ENCODE results near the gene KCNN1.
"Not testable (repeated sequence)": the region's sequence is repeated elsewhere in the genome, so short reads cannot be mapped to it uniquely, and the experiment has no call there.

Gene KCNN1

GRCh38 chr19:17966550-17967256, at the start of gene KCNN1:
KCNN1 (plus strand) TSS chr19:17967107; CDS start chr19:17973889, 6,782 bp downstream.
- no peak for DNase-seq

DNA sequence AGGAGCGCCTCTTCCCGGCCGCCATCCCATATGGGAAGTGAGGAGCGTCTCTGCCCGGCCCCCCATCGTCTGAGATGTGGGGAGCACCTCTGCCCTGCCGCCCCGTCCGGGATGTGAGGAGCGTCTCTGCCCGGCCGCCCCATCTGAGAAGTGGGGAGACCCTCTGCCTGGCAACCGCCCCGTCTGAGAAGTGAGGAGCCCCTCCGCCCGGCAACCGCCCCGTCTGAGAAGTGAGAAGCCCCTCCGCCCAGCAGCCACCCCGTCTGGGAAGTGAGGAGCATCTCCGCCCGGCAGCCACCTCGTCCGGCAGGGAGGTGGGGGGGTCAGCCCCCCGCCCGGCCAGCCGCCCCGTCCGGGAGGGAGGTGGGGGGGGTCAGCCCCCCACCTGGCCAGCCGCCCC, 48.8 kb upstream of the KCNN1 start:
- DNase-seq: not testable (repeated sequence)

DNA sequence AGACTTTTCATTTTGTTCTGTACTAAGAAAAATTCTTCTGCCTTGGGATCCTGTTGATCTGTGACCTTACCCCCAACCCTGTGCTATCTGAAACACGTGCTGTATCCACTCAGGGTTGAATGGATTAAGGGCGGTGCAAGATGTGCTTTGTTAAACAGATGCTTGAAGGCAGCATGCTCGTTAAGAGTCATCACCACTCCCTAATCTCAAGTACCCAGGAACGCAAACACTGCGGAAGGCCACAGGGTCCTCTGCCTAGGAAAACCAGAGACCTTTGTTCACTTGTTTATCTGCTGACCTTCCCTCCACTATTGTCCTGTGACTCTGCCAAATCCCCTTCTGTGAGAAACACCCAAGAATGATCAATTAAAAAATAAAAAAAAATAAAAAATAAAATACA, 47.8 kb upstream of the KCNN1 start:
- DNase-seq: not testable (repeated sequence)

- no peak for DNase-seq
These were observed 46.4 kb upstream of the KCNN1 start for GRCh38 chr19:17920527-17920926.

DNA sequence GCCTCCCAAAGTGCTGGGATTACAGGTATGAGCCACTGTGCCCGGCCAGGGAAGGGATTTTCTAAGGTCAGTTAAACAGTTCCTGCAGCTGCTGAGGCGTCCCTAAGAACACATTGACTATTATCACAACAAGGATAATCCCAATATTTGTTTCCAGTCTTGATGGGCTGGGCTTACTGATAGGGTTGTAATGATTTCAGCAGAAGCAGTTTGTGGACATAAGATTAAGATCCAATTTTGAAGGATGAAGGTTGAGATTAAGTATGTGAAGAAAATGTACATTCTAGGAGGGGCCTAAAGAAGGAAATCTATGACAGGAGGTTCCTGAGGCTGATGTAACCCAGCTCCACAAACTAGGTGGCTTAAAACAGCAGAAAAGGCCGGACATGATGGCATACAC, 44.8 kb upstream of the KCNN1 start:
- DNase-seq: no peak

DNA sequence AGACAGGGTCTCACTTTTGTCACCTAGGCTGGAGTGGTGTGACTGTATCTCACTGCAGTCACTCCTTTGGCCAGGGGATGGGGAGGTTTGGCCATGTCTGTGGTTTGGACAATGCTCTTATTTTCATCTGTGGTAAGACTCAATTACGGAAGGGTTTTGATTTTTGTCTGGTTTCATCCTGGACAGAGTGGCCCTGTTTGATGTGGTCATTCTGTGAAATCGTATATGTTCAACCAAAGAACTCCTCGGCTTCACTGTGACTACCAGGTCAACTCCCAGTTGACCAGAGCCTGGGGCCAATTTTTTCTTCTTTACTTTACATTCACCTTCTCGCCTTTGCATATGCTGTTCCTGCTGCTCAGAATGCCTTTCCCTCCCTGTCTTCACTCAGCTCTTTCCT, 40.9 kb upstream of the KCNN1 start:
- DNase-seq: no peak

DNA sequence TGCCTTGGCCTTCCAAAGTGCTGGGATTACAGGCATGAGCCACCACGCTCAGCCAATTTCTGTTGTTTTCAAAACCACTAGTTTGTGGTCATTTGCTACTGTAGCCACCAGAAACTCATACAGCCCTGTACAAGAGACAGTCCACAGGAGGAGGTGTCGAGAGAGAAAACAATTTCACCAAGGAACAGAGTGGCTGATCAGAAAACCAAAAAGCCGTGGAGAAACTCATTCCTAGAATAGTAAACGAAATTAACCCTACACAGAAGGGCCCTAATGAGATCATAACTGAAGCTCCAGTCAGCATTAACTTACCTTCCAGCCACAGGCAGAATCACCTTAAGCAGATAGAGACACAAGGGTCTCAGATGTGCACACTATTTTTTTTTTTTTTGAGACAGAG, 37.9 kb upstream of the KCNN1 start:
- no peak for DNase-seq

DNA sequence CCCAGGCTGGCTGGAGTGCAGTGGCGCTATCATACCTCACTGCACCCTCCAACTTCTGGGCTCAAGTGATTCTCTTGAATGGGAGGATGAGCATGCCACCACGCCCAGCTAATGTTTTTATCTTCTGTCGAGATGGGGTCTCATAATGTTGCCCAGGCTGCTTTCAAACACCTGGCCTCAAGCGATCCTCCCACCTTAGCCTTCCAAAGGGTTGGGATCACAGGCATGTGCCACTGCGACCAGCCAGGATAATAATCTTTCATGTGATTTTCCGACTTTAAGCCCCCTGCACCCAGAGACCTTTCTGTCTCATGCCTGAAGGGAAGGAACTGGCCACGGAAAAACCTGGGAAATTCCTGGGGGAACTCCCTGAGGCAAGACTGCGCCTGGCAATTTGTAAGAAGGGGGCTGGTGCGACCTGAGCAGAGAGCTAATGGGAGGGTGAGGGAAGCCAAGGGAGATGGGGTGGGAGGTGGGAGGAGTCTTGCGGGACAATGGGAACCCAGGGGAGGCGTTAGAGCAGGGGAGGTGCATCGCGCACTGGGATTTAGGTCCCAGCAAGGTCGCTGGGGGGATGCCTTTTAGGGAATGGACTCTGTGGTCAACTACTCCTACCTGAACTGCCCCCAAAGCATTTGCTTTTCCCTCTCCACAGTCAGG, 35.2 kb upstream of the KCNN1 start:
- no peak for DNase-seq

GRCh38 chr19:17932485-17933338, 34.2 kb upstream of the KCNN1 start, which contains the start of gene CCDC124:
CCDC124 (plus strand) TSS chr19:17933015; CDS start chr19:17936421, 3,406 bp downstream.
- peak; percentile 96 for DNase-seq

DNA sequence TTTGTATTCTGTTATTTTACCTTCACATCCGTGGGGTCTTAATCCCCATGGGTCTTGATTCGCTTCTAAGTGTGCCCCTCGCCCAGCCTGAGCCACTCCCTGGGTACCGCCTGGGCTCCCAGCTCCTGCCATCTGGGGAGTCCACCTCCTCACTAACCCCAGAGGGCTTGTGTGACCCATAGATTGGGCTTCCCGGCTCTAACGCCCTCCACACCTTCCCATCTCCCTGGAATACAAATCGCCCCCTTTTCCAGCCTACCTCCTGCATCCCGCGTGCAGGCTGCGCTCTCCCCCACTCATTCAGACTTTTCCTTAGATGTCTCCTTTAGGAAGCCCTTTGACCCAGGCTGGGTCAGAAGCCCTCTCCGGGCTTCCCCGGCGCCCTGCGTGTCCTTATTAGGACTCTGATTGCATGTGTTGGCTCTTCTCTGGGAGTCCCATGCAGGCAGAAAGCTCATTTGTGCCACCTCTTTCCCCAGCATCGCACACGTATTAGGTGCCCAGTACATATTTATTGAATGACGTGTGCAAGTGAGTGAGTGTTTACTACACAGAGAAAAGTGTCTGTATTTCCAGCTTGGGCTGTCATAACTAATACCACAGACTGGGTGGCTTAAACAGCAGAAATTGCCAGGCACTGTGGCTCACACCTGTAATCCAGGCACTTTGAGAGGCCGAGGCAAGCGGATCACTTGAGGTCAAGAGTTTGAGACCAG, 33.3 kb upstream of the KCNN1 start:
- DNase-seq: no peak

DNA sequence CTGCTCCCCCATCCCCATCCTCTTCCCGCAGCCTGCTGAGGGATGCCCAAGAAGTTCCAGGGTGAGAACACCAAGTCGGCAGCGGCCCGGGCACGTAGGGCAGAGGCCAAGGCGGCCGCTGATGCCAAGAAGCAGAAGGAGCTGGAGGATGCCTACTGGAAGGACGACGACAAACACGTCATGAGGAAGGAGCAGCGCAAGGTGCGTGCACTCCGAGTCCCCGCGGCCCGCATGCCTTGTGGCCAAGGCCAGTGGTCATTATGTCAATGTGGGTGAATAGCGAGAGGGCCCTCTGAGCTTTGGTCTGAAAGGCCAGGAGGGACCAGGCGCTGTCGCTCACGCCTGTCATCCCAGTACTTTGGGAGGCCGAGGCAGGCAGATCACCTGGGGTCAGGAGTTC, 30.5 kb upstream of the KCNN1 start:
- no peak for DNase-seq

DNA sequence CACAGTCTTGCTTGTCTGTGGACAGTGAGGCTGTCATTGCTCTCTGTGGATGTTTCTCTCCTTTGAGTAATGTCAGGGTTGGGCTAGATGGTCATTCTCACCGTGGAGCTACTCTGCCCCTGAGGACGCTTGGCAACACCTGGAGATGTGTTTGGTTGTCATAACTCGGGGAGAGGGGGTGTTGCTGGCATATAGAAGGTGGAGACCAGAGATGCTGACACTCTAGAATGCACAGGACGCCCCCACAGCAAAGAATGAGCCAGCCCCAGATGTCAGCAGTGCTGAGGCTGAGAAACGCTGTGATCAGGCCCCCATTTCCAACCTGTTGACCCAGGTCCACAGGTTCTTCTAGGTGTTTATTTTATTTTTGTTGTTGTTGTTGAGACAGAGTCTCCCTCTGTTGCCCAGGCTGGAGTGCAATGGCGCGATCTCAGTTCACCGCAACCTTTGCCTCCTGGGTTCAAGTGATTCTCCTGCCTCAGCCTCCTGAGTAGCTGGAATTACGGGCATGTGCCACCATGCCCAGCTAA, 29.5 kb upstream of the KCNN1 start:
- no peak for DNase-seq

- DNase-seq: peak; percentile 89
These were observed 28.6 kb upstream of the KCNN1 start for GRCh38 chr19:17938092-17938845.

DNA sequence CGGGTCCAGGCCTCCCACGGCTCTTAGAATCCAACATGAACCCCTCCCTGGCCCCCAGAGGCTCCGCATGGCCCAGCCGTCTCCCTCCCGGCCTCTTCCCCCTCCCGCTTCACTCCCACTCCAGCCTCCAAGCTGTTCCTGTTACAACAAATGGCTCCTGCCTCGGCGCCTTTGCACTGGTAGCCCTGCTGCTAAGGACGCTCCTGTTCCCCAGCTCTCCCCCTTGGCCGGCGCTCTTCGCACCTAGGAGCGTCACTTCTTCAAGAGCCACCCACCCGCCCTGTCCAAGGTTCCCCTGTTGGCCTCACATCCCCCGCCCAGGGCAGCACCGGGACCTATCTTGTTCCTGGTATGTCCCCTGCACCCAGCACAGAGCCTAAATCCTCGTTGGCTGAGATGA, 24.7 kb upstream of the KCNN1 start:
- no peak for DNase-seq

GRCh38 chr19:17942582-17943273, 24.2 kb upstream of the KCNN1 start:
- DNase-seq: peak; percentile 86

- no peak for DNase-seq
These were observed 23.4 kb upstream of the KCNN1 start for GRCh38 chr19:17943274-17944221.

GRCh38 chr19:17944301-17944700, 22.6 kb upstream of the KCNN1 start:
- no peak for DNase-seq

GRCh38 chr19:17946965-17947784, 19.7 kb upstream of the KCNN1 start:
- no peak for DNase-seq
